Stimulated activated naive B cell treated with anti-CD40 and anti-IgM and Interleukin-4, amounts not matched to agents 10 μg/mL and 1 μg/mL and 100 μg/mL, for 72 hours (primary cell): Measurements from ENCODE around the gene MAN2B2.

Source experiments
- ATAC-seq, 2 donors: fragments of 150-1000 bp; cut with Tn5 transposase; replicated peaks; 2 replicates each; pipeline ENCODE4 v1.10.0; 2021; ENCODE audit warnings: moderate library complexity in 1 of 2
- DNase-seq: peaks from one replicate; pipeline ENCODE4 v3.0.0; 2021
- H3K27ac Mint-ChIP-seq: one replicate; pipeline ENCODE4 v1.8.0; 2022; ENCODE audit warnings: mild to moderate bottlenecking, mixed read lengths
- H3K27me3 Mint-ChIP-seq, 2 donors: one replicate each; pipeline ENCODE4 v1.8.0; 2022; ENCODE audit warnings: mixed read lengths in 2 of 2
- H3K36me3 Mint-ChIP-seq, 2 donors: one replicate each; pipeline ENCODE4 v1.8.0; 2022; ENCODE audit warnings: mixed read lengths in 2 of 2, mild to moderate bottlenecking in 1 of 2
- H3K4me1 Mint-ChIP-seq, 2 donors: one replicate each; pipeline ENCODE4 v1.8.0; 2022; ENCODE audit warnings: mixed read lengths in 2 of 2, mild to moderate bottlenecking in 1 of 2
- H3K4me3 Mint-ChIP-seq, 2 donors: one replicate each; pipeline ENCODE4 v1.8.0; 2022; ENCODE audit warnings: mild to moderate bottlenecking in 2 of 2, mixed read lengths in 2 of 2, moderate library complexity in 1 of 2
- H3K9me3 Mint-ChIP-seq, 2 donors: one replicate each; pipeline ENCODE4 v1.8.0; 2022; ENCODE audit warnings: mixed read lengths in 2 of 2, mild to moderate bottlenecking in 1 of 2

The MAN2B2 gene

DNA sequence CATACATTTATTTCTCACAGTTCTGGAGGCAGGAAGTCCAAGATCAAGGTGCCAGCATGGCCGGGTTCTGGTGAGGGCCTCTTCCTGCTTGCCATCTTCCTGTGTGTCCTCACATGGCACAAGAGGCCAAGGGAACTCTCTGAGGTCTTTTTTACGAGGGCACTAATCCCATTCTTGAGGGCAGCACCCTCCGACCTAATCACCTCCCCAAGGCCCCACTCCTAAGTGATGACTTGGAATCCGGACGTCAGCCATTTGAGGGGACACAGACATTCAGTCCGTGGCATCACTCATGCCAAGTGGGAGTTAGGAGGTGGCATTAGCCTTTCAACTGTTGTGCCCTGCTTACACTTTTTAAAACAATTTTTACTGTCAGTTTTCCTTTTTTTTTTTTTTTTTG, 27.3 kb downstream of the MAN2B2 start:
- Mint-ChIP-seq H3K9me3 (peaks cover 13 to 14% of the 10 kb centered on the region in 2 donors), H3K27ac (no peak overlapping the region), H3K4me3 (no peak overlapping the region), H3K27me3 (no peaks in the 10 kb centered on the region), H3K4me1 (no peaks in the 10 kb centered on the region), H3K36me3 (peaks cover 69 to 77% of the 10 kb centered on the region in 2 donors)
- ATAC-seq = no peak
- DNase-seq = no peak

DNA sequence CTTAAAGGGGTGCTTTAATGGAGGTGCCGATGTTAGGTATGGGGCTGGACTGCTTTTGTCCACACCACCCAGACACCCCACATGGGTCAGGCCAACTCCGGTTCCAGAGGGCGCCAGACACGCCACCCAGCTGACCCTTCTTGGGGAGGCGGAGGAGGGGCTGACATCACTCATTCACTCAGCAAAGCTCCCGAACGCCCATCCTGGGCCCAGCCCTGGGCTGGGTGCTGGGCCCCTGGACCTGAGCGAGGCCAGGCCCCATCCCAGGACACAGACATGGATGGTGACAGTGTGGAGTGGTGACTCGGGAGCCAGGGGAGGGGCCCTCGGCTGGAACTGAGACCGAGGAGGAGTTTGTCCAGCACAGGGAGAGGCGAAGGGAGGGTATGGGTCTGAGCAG, 28.1 kb downstream of the MAN2B2 start:
- Mint-ChIP-seq H3K36me3 (peaks cover 75 to 81% of the 10 kb centered on the region in 2 donors), H3K27ac (peak overlapping the region; percentile 86), H3K4me1 (peaks cover 0 to 6% of the 10 kb centered on the region in 2 donors), H3K4me3 (no peak overlapping the region), H3K9me3 (peaks cover 13 to 14% of the 10 kb centered on the region in 2 donors), H3K27me3 (no peaks in the 10 kb centered on the region)
- DNase-seq (no peak), ATAC-seq (no peak)

DNA sequence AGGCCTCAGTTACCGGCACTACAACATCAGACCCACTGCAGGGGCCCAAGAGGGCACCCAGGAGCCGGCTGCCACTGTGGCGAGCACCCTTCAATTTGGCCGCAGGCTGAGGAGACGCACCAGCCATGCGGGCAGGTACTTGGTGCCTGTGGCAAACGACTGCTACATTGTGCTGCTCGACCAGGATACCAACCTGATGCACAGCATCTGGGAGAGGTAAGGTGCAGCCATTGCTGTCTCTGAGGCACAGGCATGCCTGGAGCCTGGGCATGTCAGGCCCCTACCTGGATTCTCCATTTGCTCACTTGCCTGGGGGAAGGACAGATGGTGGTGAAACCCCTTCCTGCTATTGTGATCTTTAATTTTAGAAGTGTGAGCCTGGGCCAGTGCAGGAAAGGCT, 30.1 kb downstream of the MAN2B2 start:
- no peaks in the 10 kb centered on the region for H3K27me3 Mint-ChIP-seq
- peaks cover 0 to 9% of the 10 kb centered on the region in 2 donors for H3K4me1 Mint-ChIP-seq
- DNase-seq = no peak
- H3K4me3 Mint-ChIP-seq = no peak overlapping the region
- H3K9me3 Mint-ChIP-seq = peaks cover 13 to 14% of the 10 kb centered on the region in 2 donors
- peak overlapping the region; percentile 47 for H3K27ac Mint-ChIP-seq
- ATAC-seq = no peak
- H3K36me3 Mint-ChIP-seq = peaks cover 83 to 84% of the 10 kb centered on the region in 2 donors

- DNase-seq (no peak), ATAC-seq (no peak)
- H3K4me3 Mint-ChIP-seq = no peak overlapping the region
- H3K36me3 Mint-ChIP-seq = peaks cover 83 to 86% of the 10 kb centered on the region in 2 donors
- H3K9me3 Mint-ChIP-seq = peaks cover 13 to 14% of the 10 kb centered on the region in 2 donors
- H3K27ac Mint-ChIP-seq = no peak overlapping the region
- H3K27me3 Mint-ChIP-seq = no peaks in the 10 kb centered on the region
- H3K4me1 Mint-ChIP-seq = peaks cover 0 to 9% of the 10 kb centered on the region in 2 donors
Observed at GRCh38 chr4:6605605-6606004, 30.6 kb downstream of the MAN2B2 start.

- H3K4me3 Mint-ChIP-seq = no peak overlapping the region
- H3K36me3 Mint-ChIP-seq = peaks cover 82 to 87% of the 10 kb centered on the region in 2 donors
- peaks cover 13 to 14% of the 10 kb centered on the region in 2 donors for H3K9me3 Mint-ChIP-seq
- no peak for ATAC-seq
- no peak overlapping the region for H3K27ac Mint-ChIP-seq
- no peak for DNase-seq
- peaks cover 0 to 9% of the 10 kb centered on the region in 2 donors for H3K4me1 Mint-ChIP-seq
- H3K27me3 Mint-ChIP-seq = no peaks in the 10 kb centered on the region
Observed at GRCh38 chr4:6606465-6607235, 31.7 kb downstream of the MAN2B2 start.

DNA sequence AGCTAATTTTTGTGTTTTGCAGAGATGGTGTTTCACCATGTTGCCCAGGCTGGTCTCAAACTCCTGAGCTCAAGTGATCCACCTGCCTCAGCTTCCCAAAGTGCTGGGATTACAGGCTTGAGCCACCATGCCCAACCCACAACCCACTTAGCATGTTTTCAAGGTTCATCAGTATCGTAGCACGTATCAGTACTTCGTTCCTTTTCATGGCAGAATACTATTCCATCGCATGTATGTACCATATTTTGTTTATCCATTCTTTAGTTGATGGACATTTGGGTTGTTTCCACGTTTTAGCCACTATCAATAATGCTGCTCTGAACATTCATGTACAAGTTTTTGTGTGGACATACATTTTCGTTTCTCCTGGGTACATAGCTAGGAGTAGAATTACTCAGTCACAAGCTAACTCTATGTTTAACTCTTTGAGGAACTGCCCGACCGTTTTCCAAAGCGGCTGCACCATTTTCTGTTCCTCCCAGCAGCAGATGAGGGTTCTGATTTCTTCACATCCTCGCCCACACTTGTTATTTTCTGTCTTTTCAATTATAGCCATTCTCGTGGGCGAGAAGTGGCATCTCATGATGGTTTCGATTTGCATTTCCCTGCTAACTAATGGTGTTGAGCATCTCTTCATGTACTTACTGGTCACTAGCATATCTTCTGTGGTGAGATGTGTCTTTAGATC, 32.5 kb downstream of the MAN2B2 start:
- DNase-seq (no peak), ATAC-seq (no peak)
- peak overlapping the region; percentile 51 for H3K27ac Mint-ChIP-seq
- no peak overlapping the region for H3K4me3 Mint-ChIP-seq
- no peaks in the 10 kb centered on the region for H3K27me3 Mint-ChIP-seq
- peaks cover 13 to 17% of the 10 kb centered on the region in 2 donors for H3K9me3 Mint-ChIP-seq
- peaks cover 0 to 9% of the 10 kb centered on the region in 2 donors for H3K4me1 Mint-ChIP-seq
- H3K36me3 Mint-ChIP-seq = peaks cover 80 to 83% of the 10 kb centered on the region in 2 donors

DNA sequence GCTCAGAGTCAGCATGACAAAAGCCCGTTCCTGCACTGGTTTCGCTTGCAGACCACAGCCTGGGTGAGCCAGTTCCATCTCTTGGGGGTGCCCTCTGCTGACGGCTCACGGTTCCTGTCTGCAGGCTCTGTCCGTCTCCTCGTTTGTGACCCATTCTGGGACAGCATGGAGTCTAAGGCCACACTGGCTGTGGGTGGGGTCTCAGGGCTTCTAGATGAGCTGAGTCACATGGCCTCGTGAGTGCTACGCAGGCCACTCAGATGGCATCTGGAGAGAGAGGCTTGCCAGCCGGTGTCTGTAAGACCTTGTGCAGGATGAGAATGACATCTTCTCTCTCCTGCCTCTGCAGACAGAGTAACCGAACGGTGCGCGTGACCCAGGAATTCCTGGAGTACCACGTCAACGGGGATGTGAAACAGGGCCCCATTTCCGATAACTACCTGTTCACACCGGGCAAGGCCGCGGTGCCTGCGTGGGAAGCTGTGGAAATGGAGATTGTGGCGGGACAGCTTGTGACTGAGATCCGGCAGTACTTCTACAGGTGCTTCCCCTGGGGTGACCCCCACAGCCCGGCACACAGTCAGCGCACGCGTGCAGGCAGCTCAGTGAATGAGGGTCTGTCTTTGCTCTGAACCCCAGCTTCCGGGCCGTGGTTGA, 33.9 kb downstream of the MAN2B2 start:
- Mint-ChIP-seq H3K27me3 (no peaks in the 10 kb centered on the region), H3K9me3 (peaks cover 8 to 12% of the 10 kb centered on the region in 2 donors), H3K27ac (no peak overlapping the region), H3K4me1 (peaks cover 0 to 9% of the 10 kb centered on the region in 2 donors), H3K4me3 (no peak overlapping the region), H3K36me3 (peaks cover 80 to 81% of the 10 kb centered on the region in 2 donors)
- ATAC-seq (no peak), DNase-seq (no peak)

DNA sequence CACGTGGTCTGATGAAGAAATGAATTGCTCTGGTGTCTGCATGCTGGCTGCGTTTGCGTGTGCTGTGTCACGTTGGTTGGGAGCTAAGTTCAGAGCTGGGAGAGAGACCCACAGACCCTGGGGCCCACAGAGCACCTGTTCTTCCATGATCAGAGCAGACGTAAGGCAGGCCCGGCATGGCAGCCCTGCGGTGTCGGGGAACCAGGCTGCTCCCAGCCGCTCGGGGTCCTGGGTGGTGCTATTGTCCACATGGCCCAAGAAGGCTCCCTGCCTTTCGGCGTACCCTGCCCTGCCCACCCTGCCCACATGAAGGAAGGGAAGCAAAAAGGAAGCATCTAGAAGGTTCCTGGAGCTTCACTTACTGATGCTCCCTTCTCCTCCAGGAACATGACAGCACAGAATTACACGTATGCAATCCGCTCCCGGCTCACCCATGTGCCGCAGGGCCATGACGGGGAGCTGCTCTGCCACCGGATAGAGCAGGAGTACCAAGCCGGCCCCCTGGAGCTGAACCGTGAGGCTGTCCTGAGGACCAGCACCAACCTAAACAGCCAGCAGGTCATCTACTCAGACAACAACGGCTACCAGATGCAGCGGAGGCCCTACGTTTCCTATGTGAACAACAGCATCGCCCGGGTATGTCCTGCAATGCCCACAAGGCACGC, 34.6 kb downstream of the MAN2B2 start:
- H3K27me3 Mint-ChIP-seq = no peaks in the 10 kb centered on the region
- H3K4me3 Mint-ChIP-seq = no peak overlapping the region
- ATAC-seq (no peak), DNase-seq (no peak)
- H3K4me1 Mint-ChIP-seq = peaks cover 0 to 9% of the 10 kb centered on the region in 2 donors
- no peak overlapping the region for H3K27ac Mint-ChIP-seq
- peaks cover 76 to 79% of the 10 kb centered on the region in 2 donors for H3K36me3 Mint-ChIP-seq
- H3K9me3 Mint-ChIP-seq = peaks cover 2 to 5% of the 10 kb centered on the region in 2 donors

GRCh38 chr4:6610856-6611430, 36.0 kb downstream of the MAN2B2 start:
- DNase-seq (no peak), ATAC-seq (no peak)
- peaks cover 0 to 3% of the 10 kb centered on the region in 2 donors for H3K9me3 Mint-ChIP-seq
- H3K27ac Mint-ChIP-seq = no peak overlapping the region
- H3K36me3 Mint-ChIP-seq = peaks cover 69 to 70% of the 10 kb centered on the region in 2 donors
- H3K4me1 Mint-ChIP-seq = peaks cover 0 to 9% of the 10 kb centered on the region in 2 donors
- no peak overlapping the region for H3K4me3 Mint-ChIP-seq
- H3K27me3 Mint-ChIP-seq = no peaks in the 10 kb centered on the region

- Mint-ChIP-seq H3K4me1 (peaks cover 0 to 4% of the 10 kb centered on the region in 2 donors), H3K27ac (peak overlapping the region; percentile 75), H3K36me3 (peaks cover 63 to 66% of the 10 kb centered on the region in 2 donors), H3K4me3 (no peak overlapping the region), H3K9me3 (peaks cover 0 to 7% of the 10 kb centered on the region in 2 donors), H3K27me3 (no peaks in the 10 kb centered on the region)
- no peak for ATAC-seq
- DNase-seq = no peak
Observed at GRCh38 chr4:6612961-6613675, 38.1 kb downstream of the MAN2B2 start.

DNA sequence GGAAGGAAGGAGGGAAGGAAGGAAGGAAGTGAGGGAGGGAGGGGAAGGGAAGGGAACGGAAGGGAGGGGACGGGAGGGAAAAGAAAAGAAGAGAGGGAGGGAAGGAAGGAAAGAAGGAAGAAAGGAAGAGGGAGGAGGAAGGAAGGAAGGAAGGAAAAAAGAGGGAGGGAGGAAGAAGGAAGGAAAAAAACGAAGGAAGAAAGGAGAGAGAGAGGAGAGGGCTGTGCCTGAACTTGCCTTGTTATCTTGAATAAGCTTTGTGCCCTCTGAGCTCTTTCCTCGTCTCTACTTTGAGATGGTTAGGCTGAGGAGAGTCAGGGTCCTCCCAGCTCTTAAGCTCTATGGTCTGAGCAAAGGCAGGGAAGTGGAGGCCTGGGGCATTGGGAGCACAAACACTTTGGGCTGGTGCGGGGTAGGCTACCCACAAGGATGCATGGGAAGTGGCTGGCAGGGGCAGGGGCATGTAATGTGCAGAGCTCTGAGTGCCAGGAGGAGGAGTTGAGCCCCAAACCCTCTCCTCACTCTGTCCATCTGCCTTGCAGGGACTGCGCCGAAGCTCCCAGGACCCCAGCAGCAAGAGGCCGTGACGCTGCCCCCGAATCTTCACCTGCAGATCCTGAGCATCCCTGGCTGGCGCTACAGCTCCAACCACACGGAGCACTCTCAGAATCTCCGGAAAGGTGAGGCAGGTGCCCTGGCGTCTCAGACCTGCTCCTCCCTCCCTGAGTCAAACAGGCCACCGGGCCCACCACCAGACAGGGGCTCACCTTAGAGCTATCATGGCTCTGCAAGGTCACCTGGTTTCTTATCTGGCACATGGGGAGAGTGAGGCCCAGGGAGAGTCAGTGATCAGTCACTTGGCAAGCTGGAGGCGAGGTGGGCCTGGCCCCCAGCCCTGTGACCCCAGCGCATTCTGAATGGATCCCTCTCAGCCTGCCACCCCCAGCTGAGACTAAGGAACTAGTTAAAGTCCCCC, 39.0 kb downstream of the MAN2B2 start:
- H3K36me3 Mint-ChIP-seq = peaks cover 55 to 64% of the 10 kb centered on the region in 2 donors
- peaks cover 0 to 7% of the 10 kb centered on the region in 2 donors for H3K9me3 Mint-ChIP-seq
- no peak overlapping the region for H3K4me3 Mint-ChIP-seq
- H3K4me1 Mint-ChIP-seq = no peaks in the 10 kb centered on the region
- H3K27ac Mint-ChIP-seq = peak overlapping the region; percentile 48
- H3K27me3 Mint-ChIP-seq = no peaks in the 10 kb centered on the region
- ATAC-seq (no peak), DNase-seq (no peak)

DNA sequence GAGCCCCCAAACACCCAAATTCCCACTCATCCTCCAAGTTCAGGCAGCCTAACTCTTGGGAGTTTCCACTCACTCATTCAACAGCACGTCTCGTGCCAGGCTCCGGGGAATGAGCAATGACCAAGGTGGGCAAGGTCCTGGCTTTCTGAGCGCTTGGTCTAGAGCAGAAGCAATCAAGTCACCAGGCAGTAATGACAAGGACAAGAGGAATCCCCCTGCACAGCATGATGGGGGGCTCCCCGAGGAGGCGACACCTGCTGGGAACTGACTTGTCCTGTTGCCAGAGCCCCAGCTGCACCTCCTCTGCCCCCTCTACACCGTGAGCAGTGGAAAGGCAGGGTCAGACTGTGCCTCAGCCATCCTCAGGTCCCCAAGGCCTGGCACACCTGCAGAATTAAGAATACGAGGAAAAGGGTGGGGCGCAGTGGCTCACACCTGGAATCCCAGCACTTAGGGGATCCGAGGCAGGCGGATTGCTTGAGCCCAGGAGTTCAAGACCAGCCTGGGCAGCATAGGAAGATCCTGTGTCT, 39.8 kb downstream of the MAN2B2 start:
- ATAC-seq (no peak), DNase-seq (no peak)
- Mint-ChIP-seq H3K4me3 (no peak overlapping the region), H3K4me1 (no peaks in the 10 kb centered on the region), H3K27me3 (no peaks in the 10 kb centered on the region), H3K36me3 (peaks cover 53 to 62% of the 10 kb centered on the region in 2 donors), H3K9me3 (peaks cover 0 to 7% of the 10 kb centered on the region in 2 donors), H3K27ac (no peak overlapping the region)
